ENCODE data around the gene MRC2. TPM values are rescaled to one million over a fixed set of nuclear protein-coding genes. Genes with fewer than 3 reads are reported as not detected.

MRC2 gene
- polyA plus RNA-seq, 2 of the 4 experiments (the other 2 are of a cell fraction), result 20.2 to 57.3 TPM

- Histone ChIP-seq H3K4me1 (peaks cover 3% of the 10 kb centered on the region; the same call in 1 of the 3 replicates), H3K9me3 (no peaks in the 10 kb centered on the region), H3K4me2 (no peak overlapping the region), H3K27ac (no peak overlapping the region), H3K4me3 (no peak overlapping the region)
- DNase-seq (ENCODE audit: low read depth in 1 of 2, low spot score in 1 of 2), result no peak
- no peak for ATAC-seq
- ChIA-PET POLR2A (interaction anchor here (0.6 kb wide), 1 partner anchor 50 kb away, joined by 3 read pairs; no protein-coding TSS in a partner anchor), CTCF (interaction anchor here (0.8 to 11.7 kb wide), 8 partner anchors 8 to 394 kb away, joined by 3 to 178 read pairs (median 4); no protein-coding TSS in a partner anchor)
- no peak for FAIRE-seq
- WGBS (ENCODE audit: missing lambda C conversion rate), result 94% methylated on average over 14 of the region's 20 CpGs
- TF ChIP-seq ZSCAN20 (CRISPR knock-in tag; IDR thresholded peaks at IDR 0.05), result no peak
- no peak for TF ChIP-seq CBX2 (IDR thresholded peaks at IDR 0.05; ENCODE audit: borderline replicate concordance, low read depth)
- TF ChIP-seq ZC3H11A (IDR thresholded peaks at IDR 0.05), result no peak
- no peak for TF ChIP-seq MAZ (IDR thresholded peaks at IDR 0.05; ENCODE audit: borderline replicate concordance, low read depth, low read length)
- no peak for TF ChIP-seq PHF8 (IDR thresholded peaks at IDR 0.05; ENCODE audit: borderline replicate concordance, low read depth)
- no peak for TF ChIP-seq NR3C1 (IDR thresholded peaks at IDR 0.05)
- no peak for TF ChIP-seq FOSL2 (IDR thresholded peaks at IDR 0.05)
- no peak for TF ChIP-seq FOSL2 (CRISPR knock-in tag; IDR thresholded peaks at IDR 0.05)
- TF ChIP-seq MYC (IDR thresholded peaks at IDR 0.05; ENCODE audit: borderline replicate concordance, low read length), result no peak
- no peak for TF ChIP-seq TFCP2L1 (CRISPR knock-in tag; IDR thresholded peaks at IDR 0.05)
- TF ChIP-seq EHF (CRISPR knock-in tag; IDR thresholded peaks at IDR 0.05), result no peak
- no peak for TF ChIP-seq BHLHE40 (IDR thresholded peaks at IDR 0.05; ENCODE audit: low read depth, low read length)
- no peak for TF ChIP-seq CBX8 (IDR thresholded peaks at IDR 0.05)
- no peak for TF ChIP-seq SREBF2 (IDR thresholded peaks at IDR 0.05)
- no peak for TF ChIP-seq NFE2L2 (conservative IDR thresholded peaks at IDR 0.05; ENCODE audit: low read length)
- TF ChIP-seq KDM1A (IDR thresholded peaks at IDR 0.05; ENCODE audit: low read depth), result no peak
Observed at GRCh38 chr17:62692159-62692651, 64.7 kb downstream of the MRC2 start.

GRCh38 chr17:62692721-62693431 is 65.4 kb downstream of the MRC2 start:
- no peak for TF ChIP-seq CHD4 (IDR thresholded peaks at IDR 0.05; ENCODE audit: borderline replicate concordance)
- no peak for TF ChIP-seq CEBPB (IDR thresholded peaks at IDR 0.05)
- no peak for TF ChIP-seq RARB (CRISPR knock-in tag; IDR thresholded peaks at IDR 0.05)
- TF ChIP-seq HEYL (CRISPR knock-in tag; IDR thresholded peaks at IDR 0.05), result no peak
- TF ChIP-seq CTCF (IDR thresholded peaks at IDR 0.05), result peak; percentile 47
- no peak for TF ChIP-seq HMGXB4 (CRISPR knock-in tag; IDR thresholded peaks at IDR 0.05; ENCODE audit: borderline replicate concordance)
- TF ChIP-seq ZFP36 (IDR thresholded peaks at IDR 0.05; ENCODE audit: borderline replicate concordance, partially characterized antibody), result no peak
- no peak for TF ChIP-seq TFCP2L1 (CRISPR knock-in tag; IDR thresholded peaks at IDR 0.05)
- no peak for TF ChIP-seq RFX5 (IDR thresholded peaks at IDR 0.05)
- TF ChIP-seq RAD21 (conservative IDR thresholded peaks at IDR 0.05 in 1 of 2, IDR thresholded peaks at IDR 0.05 in 1 of 2), result peak in 1 of 2 experiments; percentile 39; a peak in 3 of 5 replicates
- peak; percentile 54 for TF ChIP-seq SMC3 (IDR thresholded peaks at IDR 0.05)
- peak; percentile 51 to 58 for DNase-seq (ENCODE audit: low read depth in 1 of 2, low spot score in 1 of 2)
- CTCF ChIA-PET, result interaction anchor here (0.6 to 11.7 kb wide), 23 partner anchors 9 to 714 kb away, joined by 3 to 178 read pairs (median 3); no protein-coding TSS in a partner anchor

More at GRCh38 chr17:62692721-62693431, 65.4 kb downstream of the MRC2 start:
- H3K4me1 ChIP-seq, result peaks cover 3% of the 10 kb centered on the region; the same call in 1 of the 3 replicates
- POLR2A ChIA-PET, result no interaction called here
- FAIRE-seq (peak; percentile 59), ATAC-seq (peak; percentile 72 to 87; a peak in 5 of 6 replicates)
- no peaks in the 10 kb centered on the region for H3K9me3 ChIP-seq
- WGBS (ENCODE audit: missing lambda C conversion rate), result 80% methylated on average over 12 of the region's 14 CpGs
- H3K27ac ChIP-seq, result no peak overlapping the region
- no peak overlapping the region for H3K4me3 ChIP-seq
- no peak overlapping the region for H3K4me2 ChIP-seq

All from A549 (cell line).